ENCODE results near the gene RPL28.

RPL28 gene

DNA sequence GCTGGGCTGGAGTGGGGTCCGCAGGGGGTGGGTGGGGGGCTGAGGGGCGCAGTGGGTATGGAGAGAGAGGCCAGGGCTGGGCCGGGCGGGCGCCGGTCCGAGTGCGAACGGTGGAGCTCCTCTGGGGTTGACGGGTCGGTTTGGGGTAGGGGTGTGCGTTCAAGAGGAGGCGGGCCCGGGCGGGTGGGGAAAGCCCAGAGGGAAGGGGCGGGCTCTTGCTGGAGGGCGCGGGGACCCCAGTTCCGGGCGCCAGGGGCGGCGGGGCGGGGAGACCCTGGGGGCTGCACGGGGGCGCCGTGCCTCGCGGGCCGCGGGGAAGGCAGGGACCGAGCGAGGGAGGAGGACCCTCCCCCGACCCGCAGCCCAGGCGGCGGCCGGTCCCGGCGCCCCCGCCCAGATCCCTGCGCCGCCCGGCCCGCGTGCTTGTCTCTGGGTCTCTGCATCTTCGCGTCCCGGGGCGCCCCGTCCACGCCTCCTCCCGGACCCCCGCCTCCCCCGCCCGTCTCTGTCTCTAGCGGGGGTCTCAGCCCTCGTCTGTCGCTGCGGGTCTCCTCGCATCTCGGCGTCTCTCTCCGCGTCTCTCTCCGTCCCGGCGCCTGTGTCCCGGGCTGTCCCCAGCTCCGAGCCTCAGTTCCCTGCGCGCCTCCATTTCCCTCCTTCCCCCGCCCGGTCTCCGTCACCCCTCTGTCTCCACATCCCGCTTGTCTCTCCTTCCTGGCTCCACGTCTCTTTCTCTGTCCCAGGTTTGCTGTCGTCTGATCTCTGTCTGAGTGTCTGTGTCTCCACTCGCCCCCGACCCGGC, 65.6 kb downstream of the RPL28 start (continued):
- TF ChIP-seq ZNF341 (tag by site-specific recombination; IDR thresholded peaks at IDR 0.05; ENCODE audit: low read depth) (no peak), KLF16 (tag by site-specific recombination; IDR thresholded peaks at IDR 0.05) (no peak), ZBTB21 (tag by site-specific recombination; IDR thresholded peaks at IDR 0.05) (no peak), ZNF426 (tag by site-specific recombination; IDR thresholded peaks at IDR 0.05) (no peak), ZNF555 (tag by site-specific recombination; conservative IDR thresholded peaks at IDR 0.05) (no peak), ZNF785 (tag by site-specific recombination; IDR thresholded peaks at IDR 0.05) (no peak), SP7 (tag by site-specific recombination; IDR thresholded peaks at IDR 0.05) (no peak), ZFP69B (tag by site-specific recombination; IDR thresholded peaks at IDR 0.05) (no peak), ZNF670 (tag by site-specific recombination; IDR thresholded peaks at IDR 0.05; ENCODE audit: low read depth) (no peak), ZNF76 (tag by site-specific recombination; IDR thresholded peaks at IDR 0.05; ENCODE audit: borderline replicate concordance, low read depth) (no peak; the same call in 1 of the 2 replicates), ZIC2 (tag by site-specific recombination; IDR thresholded peaks at IDR 0.05) (no peak), ZNF239 (tag by site-specific recombination; IDR thresholded peaks at IDR 0.05) (no peak), IKZF3 (tag by site-specific recombination; IDR thresholded peaks at IDR 0.05) (no peak), ZNF155 (tag by site-specific recombination; IDR thresholded peaks at IDR 0.05) (no peak), ZBTB7A (tag by site-specific recombination; IDR thresholded peaks at IDR 0.05; ENCODE audit: low read depth) (0 out of 2 replicates have a peak, but pooled peaks have one; percentile 50), GLIS2 (tag by site-specific recombination; IDR thresholded peaks at IDR 0.05) (no peak), ZNF274 (IDR thresholded peaks at IDR 0.05; ENCODE audit: low read length) (no peak), ZNF274 (tag by site-specific recombination; IDR thresholded peaks at IDR 0.05; ENCODE audit: borderline replicate concordance) (no peak), SP3 (tag by site-specific recombination; IDR thresholded peaks at IDR 0.05) (peak; percentile 20; the same call in 1 of the 2 replicates)
- TF ChIP-seq, protein P1, sequence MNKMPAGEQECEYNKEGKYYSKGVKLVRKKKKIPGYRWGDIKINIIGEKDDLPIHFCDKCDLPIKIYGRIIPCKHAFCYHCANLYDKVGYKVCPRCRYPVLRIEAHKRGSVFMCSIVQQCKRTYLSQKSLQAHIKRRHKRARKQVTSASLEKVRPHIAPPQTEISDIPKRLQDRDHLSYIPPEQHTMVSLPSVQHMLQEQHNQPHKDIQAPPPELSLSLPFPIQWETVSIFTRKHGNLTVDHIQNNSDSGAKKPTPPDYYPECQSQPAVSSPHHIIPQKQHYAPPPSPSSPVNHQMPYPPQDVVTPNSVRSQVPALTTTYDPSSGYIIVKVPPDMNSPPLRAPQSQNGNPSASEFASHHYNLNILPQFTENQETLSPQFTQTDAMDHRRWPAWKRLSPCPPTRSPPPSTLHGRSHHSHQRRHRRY (tag by site-specific recombination; IDR thresholded peaks at IDR 0.05), result no peak
- TF ChIP-seq, protein P2, sequence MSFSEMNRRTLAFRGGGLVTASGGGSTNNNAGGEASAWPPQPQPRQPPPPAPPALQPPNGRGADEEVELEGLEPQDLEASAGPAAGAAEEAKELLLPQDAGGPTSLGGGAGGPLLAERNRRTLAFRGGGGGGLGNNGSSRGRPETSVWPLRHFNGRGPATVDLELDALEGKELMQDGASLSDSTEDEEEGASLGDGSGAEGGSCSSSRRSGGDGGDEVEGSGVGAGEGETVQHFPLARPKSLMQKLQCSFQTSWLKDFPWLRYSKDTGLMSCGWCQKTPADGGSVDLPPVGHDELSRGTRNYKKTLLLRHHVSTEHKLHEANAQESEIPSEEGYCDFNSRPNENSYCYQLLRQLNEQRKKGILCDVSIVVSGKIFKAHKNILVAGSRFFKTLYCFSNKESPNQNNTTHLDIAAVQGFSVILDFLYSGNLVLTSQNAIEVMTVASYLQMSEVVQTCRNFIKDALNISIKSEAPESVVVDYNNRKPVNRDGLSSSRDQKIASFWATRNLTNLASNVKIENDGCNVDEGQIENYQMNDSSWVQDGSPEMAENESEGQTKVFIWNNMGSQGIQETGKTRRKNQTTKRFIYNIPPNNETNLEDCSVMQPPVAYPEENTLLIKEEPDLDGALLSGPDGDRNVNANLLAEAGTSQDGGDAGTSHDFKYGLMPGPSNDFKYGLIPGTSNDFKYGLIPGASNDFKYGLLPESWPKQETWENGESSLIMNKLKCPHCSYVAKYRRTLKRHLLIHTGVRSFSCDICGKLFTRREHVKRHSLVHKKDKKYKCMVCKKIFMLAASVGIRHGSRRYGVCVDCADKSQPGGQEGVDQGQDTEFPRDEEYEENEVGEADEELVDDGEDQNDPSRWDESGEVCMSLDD (tag by site-specific recombination; IDR thresholded peaks at IDR 0.05), result peak; percentile 71
- TF ChIP-seq, protein P3, sequence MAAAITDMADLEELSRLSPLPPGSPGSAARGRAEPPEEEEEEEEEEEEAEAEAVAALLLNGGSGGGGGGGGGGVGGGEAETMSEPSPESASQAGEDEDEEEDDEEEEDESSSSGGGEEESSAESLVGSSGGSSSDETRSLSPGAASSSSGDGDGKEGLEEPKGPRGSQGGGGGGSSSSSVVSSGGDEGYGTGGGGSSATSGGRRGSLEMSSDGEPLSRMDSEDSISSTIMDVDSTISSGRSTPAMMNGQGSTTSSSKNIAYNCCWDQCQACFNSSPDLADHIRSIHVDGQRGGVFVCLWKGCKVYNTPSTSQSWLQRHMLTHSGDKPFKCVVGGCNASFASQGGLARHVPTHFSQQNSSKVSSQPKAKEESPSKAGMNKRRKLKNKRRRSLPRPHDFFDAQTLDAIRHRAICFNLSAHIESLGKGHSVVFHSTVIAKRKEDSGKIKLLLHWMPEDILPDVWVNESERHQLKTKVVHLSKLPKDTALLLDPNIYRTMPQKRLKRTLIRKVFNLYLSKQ (tag by site-specific recombination; IDR thresholded peaks at IDR 0.05; ENCODE audit: borderline replicate concordance), result no peak
- TF ChIP-seq, protein P4, sequence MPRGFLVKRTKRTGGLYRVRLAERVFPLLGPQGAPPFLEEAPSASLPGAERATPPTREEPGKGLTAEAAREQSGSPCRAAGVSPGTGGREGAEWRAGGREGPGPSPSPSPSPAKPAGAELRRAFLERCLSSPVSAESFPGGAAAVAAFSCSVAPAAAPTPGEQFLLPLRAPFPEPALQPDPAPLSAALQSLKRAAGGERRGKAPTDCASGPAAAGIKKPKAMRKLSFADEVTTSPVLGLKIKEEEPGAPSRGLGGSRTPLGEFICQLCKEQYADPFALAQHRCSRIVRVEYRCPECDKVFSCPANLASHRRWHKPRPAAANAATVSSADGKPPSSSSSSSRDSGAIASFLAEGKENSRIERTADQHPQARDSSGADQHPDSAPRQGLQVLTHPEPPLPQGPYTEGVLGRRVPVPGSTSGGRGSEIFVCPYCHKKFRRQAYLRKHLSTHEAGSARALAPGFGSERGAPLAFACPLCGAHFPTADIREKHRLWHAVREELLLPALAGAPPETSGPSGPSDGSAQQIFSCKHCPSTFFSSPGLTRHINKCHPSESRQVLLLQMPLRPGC (tag by site-specific recombination; IDR thresholded peaks at IDR 0.05), result no peak
- TF ChIP-seq, protein P5, sequence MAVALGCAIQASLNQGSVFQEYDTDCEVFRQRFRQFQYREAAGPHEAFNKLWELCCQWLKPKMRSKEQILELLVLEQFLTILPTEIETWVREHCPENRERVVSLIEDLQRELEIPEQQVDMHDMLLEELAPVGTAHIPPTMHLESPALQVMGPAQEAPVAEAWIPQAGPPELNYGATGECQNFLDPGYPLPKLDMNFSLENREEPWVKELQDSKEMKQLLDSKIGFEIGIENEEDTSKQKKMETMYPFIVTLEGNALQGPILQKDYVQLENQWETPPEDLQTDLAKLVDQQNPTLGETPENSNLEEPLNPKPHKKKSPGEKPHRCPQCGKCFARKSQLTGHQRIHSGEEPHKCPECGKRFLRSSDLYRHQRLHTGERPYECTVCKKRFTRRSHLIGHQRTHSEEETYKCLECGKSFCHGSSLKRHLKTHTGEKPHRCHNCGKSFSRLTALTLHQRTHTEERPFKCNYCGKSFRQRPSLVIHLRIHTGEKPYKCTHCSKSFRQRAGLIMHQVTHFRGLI (tag by site-specific recombination; IDR thresholded peaks at IDR 0.05), result no peak
- TF ChIP-seq, protein P6, sequence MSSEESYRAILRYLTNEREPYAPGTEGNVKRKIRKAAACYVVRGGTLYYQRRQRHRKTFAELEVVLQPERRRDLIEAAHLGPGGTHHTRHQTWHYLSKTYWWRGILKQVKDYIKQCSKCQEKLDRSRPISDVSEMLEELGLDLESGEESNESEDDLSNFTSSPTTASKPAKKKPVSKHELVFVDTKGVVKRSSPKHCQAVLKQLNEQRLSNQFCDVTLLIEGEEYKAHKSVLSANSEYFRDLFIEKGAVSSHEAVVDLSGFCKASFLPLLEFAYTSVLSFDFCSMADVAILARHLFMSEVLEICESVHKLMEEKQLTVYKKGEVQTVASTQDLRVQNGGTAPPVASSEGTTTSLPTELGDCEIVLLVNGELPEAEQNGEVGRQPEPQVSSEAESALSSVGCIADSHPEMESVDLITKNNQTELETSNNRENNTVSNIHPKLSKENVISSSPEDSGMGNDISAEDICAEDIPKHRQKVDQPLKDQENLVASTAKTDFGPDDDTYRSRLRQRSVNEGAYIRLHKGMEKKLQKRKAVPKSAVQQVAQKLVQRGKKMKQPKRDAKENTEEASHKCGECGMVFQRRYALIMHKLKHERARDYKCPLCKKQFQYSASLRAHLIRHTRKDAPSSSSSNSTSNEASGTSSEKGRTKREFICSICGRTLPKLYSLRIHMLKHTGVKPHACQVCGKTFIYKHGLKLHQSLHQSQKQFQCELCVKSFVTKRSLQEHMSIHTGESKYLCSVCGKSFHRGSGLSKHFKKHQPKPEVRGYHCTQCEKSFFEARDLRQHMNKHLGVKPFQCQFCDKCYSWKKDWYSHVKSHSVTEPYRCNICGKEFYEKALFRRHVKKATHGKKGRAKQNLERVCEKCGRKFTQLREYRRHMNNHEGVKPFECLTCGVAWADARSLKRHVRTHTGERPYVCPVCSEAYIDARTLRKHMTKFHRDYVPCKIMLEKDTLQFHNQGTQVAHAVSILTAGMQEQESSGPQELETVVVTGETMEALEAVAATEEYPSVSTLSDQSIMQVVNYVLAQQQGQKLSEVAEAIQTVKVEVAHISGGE (tag by site-specific recombination; conservative IDR thresholded peaks at IDR 0.05; ENCODE audit: low read depth), result no peak
- TF ChIP-seq, protein P7, sequence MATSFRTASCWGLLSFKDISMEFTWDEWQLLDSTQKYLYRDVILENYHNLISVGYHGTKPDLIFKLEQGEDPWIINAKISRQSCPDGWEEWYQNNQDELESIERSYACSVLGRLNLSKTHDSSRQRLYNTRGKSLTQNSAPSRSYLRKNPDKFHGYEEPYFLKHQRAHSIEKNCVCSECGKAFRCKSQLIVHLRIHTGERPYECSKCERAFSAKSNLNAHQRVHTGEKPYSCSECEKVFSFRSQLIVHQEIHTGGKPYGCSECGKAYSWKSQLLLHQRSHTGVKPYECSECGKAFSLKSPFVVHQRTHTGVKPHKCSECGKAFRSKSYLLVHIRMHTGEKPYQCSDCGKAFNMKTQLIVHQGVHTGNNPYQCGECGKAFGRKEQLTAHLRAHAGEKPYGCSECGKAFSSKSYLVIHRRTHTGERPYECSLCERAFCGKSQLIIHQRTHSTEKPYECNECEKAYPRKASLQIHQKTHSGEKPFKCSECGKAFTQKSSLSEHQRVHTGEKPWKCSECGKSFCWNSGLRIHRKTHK (tag by site-specific recombination; IDR thresholded peaks at IDR 0.05), result no peak
